ENCODE results near the gene SCN1A. TPM values are rescaled to one million over a fixed set of nuclear protein-coding genes. Genes with fewer than 3 reads are reported as not detected.

The SCN1A gene
- total and polyA plus RNA-seq, 2 experiments from 2014 or later, result 1.2 to 1.3 TPM

DNA sequence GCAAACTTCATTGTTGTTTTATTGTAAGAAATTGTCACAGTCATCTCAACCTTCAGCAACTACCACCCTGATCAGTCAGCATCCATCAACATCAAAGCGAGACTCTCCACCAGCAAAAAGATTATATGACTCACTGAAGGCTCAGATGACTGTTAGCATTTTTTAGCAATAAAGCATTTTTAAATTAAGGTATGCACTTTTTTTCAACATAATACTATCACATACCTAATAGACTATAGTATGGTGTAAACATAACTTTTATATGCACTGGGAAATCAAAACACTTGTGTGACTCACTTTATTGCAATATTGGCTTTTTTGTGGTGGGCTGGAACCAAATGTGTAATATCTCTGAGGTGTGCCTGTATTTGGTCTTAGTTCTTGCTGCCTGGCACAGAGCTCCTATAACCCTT lies 15.6 kb downstream of the SCN1A start:
- ATAC-seq, result no peak
- Mint-ChIP-seq H3K36me3 (ENCODE audit: low read depth) (no peaks in the 10 kb centered on the region), H3K9me3 (no peaks in the 10 kb centered on the region), H3K27me3 (ENCODE audit: insufficient read depth, low read depth, poor library complexity) (peaks cover 1% of the 10 kb centered on the region), H3K4me1 (no peaks in the 10 kb centered on the region; the same call in 2 of the 3 replicates), H3K27ac (no peak overlapping the region), H3K4me3 (no peak overlapping the region)
- Histone ChIP-seq H3K27ac (ENCODE audit: low read depth) (no peak overlapping the region), H3K27me3 (ENCODE audit: insufficient read depth) (no peaks in the 10 kb centered on the region), H3K79me2 (replicated peaks; ENCODE audit: insufficient read depth) (no peaks in the 10 kb centered on the region), H3K9me2 (ENCODE audit: insufficient read depth) (no peaks in the 10 kb centered on the region), H3K4me2 (no peak overlapping the region), H3K4me1 (ENCODE audit: insufficient read depth) (peaks cover 4% of the 10 kb centered on the region; the same call in 1 of the 2 replicates), H2AFZ (no peak overlapping the region), H3K36me3 (ENCODE audit: insufficient read depth) (no peaks in the 10 kb centered on the region), H3F3A (replicated peaks; ENCODE audit: low read depth) (no peaks in the 10 kb centered on the region), H3K4me3 (no peak overlapping the region), H4K20me1 (replicated peaks; ENCODE audit: insufficient read depth) (no peaks in the 10 kb centered on the region)
- no peak for DNase-seq (ENCODE audit: low spot score)
- TF ChIP-seq STAT1 (IDR thresholded peaks at IDR 0.05; ENCODE audit: unreplicated experiment) (no peak), ZNF114 (CRISPR knock-in tag; IDR thresholded peaks at IDR 0.05) (no peak), CREB1 (CRISPR knock-in tag; IDR thresholded peaks at IDR 0.05; ENCODE audit: low read depth) (no peak), EZH2phosphoT487 (IDR thresholded peaks at IDR 0.05; ENCODE audit: unreplicated experiment) (no peak)
- TF ChIP-seq, protein P1, sequence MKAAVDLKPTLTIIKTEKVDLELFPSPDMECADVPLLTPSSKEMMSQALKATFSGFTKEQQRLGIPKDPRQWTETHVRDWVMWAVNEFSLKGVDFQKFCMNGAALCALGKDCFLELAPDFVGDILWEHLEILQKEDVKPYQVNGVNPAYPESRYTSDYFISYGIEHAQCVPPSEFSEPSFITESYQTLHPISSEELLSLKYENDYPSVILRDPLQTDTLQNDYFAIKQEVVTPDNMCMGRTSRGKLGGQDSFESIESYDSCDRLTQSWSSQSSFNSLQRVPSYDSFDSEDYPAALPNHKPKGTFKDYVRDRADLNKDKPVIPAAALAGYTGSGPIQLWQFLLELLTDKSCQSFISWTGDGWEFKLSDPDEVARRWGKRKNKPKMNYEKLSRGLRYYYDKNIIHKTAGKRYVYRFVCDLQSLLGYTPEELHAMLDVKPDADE (IDR thresholded peaks at IDR 0.05), result no peak

DNA sequence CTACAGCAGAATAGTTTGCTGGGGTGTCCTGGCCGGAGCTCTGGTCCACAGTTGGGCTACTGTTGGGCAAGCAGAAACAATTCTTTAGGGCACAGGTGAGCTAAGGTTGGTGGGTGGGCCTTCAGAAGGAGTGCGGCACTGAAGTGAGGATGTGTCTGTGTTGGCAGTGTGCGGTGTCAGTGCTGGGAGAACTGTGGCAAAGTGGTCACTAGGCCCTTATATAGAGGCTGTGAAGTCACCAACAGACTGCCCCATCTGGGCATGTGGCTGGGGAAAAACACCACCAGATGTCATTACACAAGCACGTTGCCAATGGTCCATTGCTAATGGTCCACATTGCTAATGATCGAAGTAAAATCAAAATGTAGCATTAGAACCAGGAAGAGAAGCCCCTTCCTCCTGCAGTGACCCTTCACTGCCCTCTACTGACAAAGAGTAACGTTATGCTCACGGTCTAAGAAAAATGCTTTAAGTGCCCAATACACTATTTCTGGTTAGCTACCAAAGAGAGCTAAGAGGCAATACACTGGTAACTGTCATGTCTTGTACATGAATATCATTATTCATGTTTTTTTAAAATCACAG lies 21.3 kb downstream of the SCN1A start:
- H3K27me3 Mint-ChIP-seq (ENCODE audit: insufficient read depth, low read depth, poor library complexity), result peaks cover 10% of the 10 kb centered on the region
- Histone ChIP-seq H3K4me3 (no peak overlapping the region), H3K27me3 (ENCODE audit: insufficient read depth) (no peaks in the 10 kb centered on the region), H3K79me2 (replicated peaks; ENCODE audit: insufficient read depth) (no peaks in the 10 kb centered on the region), H3K4me2 (no peak overlapping the region), H3K9me2 (ENCODE audit: insufficient read depth) (no peaks in the 10 kb centered on the region), H3K27ac (ENCODE audit: low read depth) (no peak overlapping the region), H3K4me1 (ENCODE audit: insufficient read depth) (no peaks in the 10 kb centered on the region), H3K36me3 (ENCODE audit: insufficient read depth) (no peaks in the 10 kb centered on the region), H3F3A (replicated peaks; ENCODE audit: low read depth) (no peaks in the 10 kb centered on the region), H4K20me1 (replicated peaks; ENCODE audit: insufficient read depth) (no peaks in the 10 kb centered on the region), H2AFZ (peak overlapping the region; percentile 81)
- peak; percentile 76 for DNase-seq (ENCODE audit: low spot score)
- no peaks in the 10 kb centered on the region; the same call in 2 of the 3 replicates for H3K4me1 Mint-ChIP-seq
- no peaks in the 10 kb centered on the region for H3K36me3 Mint-ChIP-seq (ENCODE audit: low read depth)
- ATAC-seq, result peak; percentile 94
- TF ChIP-seq CTCF (conservative IDR thresholded peaks at IDR 0.05; ENCODE audit: low read depth in 2 of 2), result peak; percentile 72 to 94
- no peak for TF ChIP-seq ZNF114 (CRISPR knock-in tag; IDR thresholded peaks at IDR 0.05)
- TF ChIP-seq CREB1 (CRISPR knock-in tag; IDR thresholded peaks at IDR 0.05; ENCODE audit: low read depth), result no peak
- no peak for TF ChIP-seq EZH2 (IDR thresholded peaks at IDR 0.05; ENCODE audit: low read depth, unreplicated experiment)
- no peak for TF ChIP-seq STAT1 (IDR thresholded peaks at IDR 0.05; ENCODE audit: unreplicated experiment)
- TF ChIP-seq, protein P1 (IDR thresholded peaks at IDR 0.05), result no peak
- H3K27ac Mint-ChIP-seq, result no peak overlapping the region
- no peak overlapping the region for H3K4me3 Mint-ChIP-seq
- no peaks in the 10 kb centered on the region for H3K9me3 Mint-ChIP-seq

Data from GM23338 (cell line).